Esophagus (tissue), 2 donors: ENCODE data around the gene PTTG2. TPM values are rescaled to one million over a fixed set of nuclear protein-coding genes. Genes with fewer than 3 reads are reported as not detected.

ENCODE experiments used
- H3K27ac ChIP-seq, 2 donors: one replicate each; pipeline ENCODE4 v1.5.1; 2013; ENCODE audit warnings: low read depth in 2 of 2, mild to moderate bottlenecking in 2 of 2, inconsistent platforms in 1 of 2, low read length in 1 of 2, moderate library complexity in 1 of 2
- H3K27me3 ChIP-seq, 2 donors: one replicate each; pipeline ENCODE4 v1.6.1; 2013; ENCODE audit warnings: low read length in 2 of 2, control low read depth in 1 of 2, mild to moderate bottlenecking in 1 of 2; ENCODE audit not compliant: insufficient read depth in 2 of 2, control insufficient read depth in 1 of 2
- H3K36me3 ChIP-seq, 2 donors: one replicate each; pipeline ENCODE4 v1.6.1; 2013; ENCODE audit warnings: low read length in 1 of 2; ENCODE audit not compliant: control insufficient read depth in 2 of 2, insufficient read depth in 2 of 2
- H3K4me1 ChIP-seq, 2 donors: one replicate each; pipeline ENCODE4 v1.6.1; 2013; ENCODE audit warnings: low read length in 1 of 2; ENCODE audit not compliant: control insufficient read depth in 2 of 2, insufficient read depth in 2 of 2
- H3K4me3 ChIP-seq, 2 donors: one replicate each; pipeline ENCODE4 v1.5.1; 2013; ENCODE audit warnings: low read length in 2 of 2, mild to moderate bottlenecking in 2 of 2, low read depth in 1 of 2, moderate library complexity in 1 of 2
- H3K9me3 ChIP-seq, 2 donors: one replicate each; pipeline ENCODE4 v1.6.1; 2013; ENCODE audit warnings: mild to moderate bottlenecking in 2 of 2, low read depth in 1 of 2, low read length in 1 of 2, moderate library complexity in 1 of 2; ENCODE audit not compliant: control insufficient read depth in 2 of 2, insufficient read depth in 1 of 2
- WGBS, 2 donors: extraction: QIAGEN DNeasy Blood & Tissue Kit; methylation state at CpG; one replicate each; pipeline ENCODE4 v1.1.7; 2013; 5-methylcytosine and 5-hydroxymethylcytosine counted together
- polyA plus RNA-seq, 2 donors: library from polyadenylated mRNA; stranded (reverse); fragments of 200-250 nt; gene quantifications; one replicate each; pipeline ENCODE4 v1.2.3, GENCODE V29; 2013
- donor health status: healthy with polysubstance abuse.
- donor health status: Bipolar disorder and iron deficiency.

Gene PTTG2
- polyA plus RNA-seq, 2 donors: 0.20 TPM; not detected in 1

DNA sequence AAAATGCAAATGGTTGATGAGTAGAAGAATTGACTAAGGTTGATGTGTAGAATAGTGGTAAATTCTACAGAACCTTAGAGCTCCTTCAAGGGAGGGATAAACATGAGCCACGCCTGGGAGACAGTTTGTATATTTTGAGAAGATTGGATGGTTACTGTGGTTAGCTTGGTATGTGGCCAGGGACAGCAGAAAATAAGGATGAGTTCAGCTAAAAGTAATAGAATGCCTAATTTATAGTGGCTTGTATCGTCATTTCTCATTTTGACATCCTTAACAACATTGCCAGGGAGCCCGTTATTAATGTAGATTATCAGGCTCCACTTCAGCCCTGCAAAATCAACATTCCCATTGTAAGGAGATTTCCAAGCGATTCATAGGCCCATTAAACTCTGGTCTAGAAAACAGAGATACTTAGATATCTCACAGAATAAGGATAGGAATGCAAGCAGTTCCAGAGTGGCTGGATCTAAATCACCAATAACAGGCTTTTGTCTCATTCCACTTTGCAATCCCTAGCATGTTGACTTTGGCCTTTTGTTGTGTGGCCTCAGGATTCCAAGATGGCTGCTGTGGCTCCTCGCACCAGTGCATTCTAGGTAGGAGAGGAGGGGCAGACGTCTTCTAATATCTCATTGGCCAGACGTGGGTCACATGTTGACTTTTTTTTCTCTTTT is 6.4 kb upstream of the PTTG2 start:
- H3K27me3 ChIP-seq: no peaks in the 10 kb centered on the region
- H3K9me3 ChIP-seq: no peaks in the 10 kb centered on the region
- 58 to 68% methylated on average over 7 of the region's 7 CpGs for WGBS, 2 donors
- no peak overlapping the region for H3K4me3 ChIP-seq
- H3K4me1 ChIP-seq: no peaks in the 10 kb centered on the region
- H3K36me3 ChIP-seq: no peaks in the 10 kb centered on the region
- H3K27ac ChIP-seq: no peak overlapping the region

DNA sequence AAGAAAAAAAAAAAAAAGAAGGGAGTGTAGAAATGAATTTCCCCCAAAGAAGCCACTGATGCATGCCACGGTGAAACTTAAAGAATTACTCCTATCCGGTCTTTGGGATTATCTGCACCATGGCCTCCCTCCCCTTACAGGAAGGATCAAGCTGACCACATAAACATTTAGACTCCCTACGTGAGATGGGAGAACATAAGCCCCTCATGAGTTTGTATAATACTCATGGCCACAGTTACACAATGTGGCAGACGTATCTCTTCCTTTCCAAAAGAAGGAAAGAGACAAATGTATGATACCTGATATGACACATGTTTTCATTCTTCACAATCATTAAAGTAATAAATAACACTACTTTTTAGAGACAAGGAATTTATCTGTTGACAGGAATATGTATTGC is 3.3 kb upstream of the PTTG2 start:
- Histone ChIP-seq H3K9me3 (no peaks in the 10 kb centered on the region), H3K4me1 (no peaks in the 10 kb centered on the region), H3K4me3 (no peak overlapping the region), H3K27me3 (no peaks in the 10 kb centered on the region), H3K36me3 (no peaks in the 10 kb centered on the region), H3K27ac (no peak overlapping the region)
- WGBS, 2 donors: 64 to 78% methylated on average over 4 of the region's 4 CpGs

DNA sequence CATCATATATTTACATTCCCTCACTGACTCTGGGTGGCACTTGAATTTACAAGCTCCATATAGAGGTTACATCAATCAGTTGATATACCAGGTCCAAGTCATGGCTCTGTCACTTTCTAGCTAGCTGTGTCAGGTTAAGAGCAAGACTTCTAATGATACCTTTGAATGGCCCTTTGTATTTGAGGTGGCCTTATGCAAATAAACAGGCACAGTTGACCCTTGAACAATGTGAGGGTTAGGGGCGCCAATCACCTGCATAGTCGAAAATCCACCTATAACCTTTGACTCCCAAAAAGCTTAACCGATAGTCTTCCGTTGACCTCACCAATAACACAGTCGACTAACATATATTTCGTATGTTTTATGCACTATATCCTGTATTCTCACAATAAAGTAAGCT is 1.3 kb upstream of the PTTG2 start:
- 76 to 86% methylated on average over 6 of the region's 6 CpGs for WGBS, 2 donors
- Histone ChIP-seq H3K27ac (no peak overlapping the region), H3K4me3 (no peak overlapping the region), H3K27me3 (no peaks in the 10 kb centered on the region), H3K36me3 (no peaks in the 10 kb centered on the region), H3K9me3 (no peaks in the 10 kb centered on the region), H3K4me1 (no peaks in the 10 kb centered on the region)

DNA sequence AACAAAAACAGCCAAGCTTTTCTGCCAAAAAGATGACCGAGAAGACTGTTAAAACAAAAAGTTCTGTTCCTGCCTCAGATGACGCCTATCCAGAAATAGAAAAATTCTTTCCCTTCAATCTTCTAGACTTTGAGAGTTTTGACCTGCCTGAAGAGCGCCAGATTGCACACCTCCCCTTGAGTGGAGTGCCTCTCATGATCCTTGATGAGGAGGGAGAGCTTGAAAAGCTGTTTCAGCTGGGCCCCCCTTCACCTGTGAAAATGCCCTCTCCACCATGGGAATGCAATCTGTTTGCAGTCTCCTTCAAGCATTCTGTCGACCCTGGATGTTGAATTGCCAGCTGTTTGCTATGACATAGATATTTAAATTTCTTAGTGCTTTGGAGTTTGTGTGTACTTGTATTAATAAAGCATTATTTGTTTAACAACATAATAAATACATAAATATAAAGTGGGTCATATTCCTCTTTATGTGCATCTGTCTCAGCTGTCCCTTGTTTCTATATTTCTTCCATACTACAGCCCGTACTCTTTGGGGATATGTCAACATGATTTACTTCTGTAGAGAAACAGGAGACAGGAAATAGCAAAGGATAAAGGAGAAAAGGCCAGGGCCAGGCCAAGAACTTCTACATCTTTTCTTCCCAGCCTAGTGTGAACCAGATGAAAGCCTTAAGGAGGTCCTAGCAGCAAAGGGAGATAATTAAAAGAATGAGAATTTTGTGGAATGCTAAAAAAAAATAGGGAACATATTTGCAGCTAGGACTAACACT is 667 bp downstream of the PTTG2 start:
- H3K27ac ChIP-seq: no peak overlapping the region
- no peaks in the 10 kb centered on the region for H3K9me3 ChIP-seq
- H3K36me3 ChIP-seq: no peaks in the 10 kb centered on the region
- H3K4me3 ChIP-seq: no peak overlapping the region
- H3K4me1 ChIP-seq: no peaks in the 10 kb centered on the region
- WGBS, 2 donors: 76 to 80% methylated on average over 5 of the region's 5 CpGs
- no peaks in the 10 kb centered on the region for H3K27me3 ChIP-seq

DNA sequence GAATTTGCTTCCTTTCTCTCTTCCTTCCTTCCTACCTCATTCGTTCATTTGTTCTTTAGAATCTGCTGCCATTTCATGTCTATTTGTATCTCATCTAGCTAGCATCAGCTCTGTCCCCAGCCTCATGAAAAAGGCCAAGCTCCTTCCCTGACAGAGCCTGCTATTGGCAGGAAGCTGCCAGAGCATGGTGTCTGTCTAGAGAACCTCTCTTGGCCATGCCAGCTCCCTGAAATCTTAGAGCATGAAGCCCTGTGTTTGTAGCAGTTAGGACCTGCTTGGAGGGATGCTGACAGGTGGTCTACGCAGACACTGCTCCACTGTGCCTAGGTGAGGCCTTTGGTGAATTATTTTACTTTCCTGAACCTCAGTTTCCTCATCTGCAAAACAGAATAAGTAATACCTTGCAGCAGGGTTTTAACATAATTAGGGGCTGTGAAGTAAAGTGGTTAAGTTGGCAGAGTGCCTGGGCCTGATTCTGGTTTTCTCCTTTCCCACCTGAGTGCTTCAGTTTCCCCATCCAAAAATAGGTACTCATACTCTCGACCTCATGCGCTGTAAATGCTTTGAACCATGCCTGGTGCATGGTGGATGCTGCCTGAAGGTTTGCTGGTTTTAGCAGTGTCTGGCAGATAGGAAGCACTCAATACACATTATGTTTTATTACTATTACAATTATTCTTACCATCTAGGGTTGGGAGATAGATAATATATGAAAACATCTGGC is 4.7 kb downstream of the PTTG2 start:
- Histone ChIP-seq H3K4me1 (no peaks in the 10 kb centered on the region), H3K27me3 (no peaks in the 10 kb centered on the region), H3K27ac (no peak overlapping the region), H3K9me3 (no peaks in the 10 kb centered on the region), H3K36me3 (no peaks in the 10 kb centered on the region), H3K4me3 (no peak overlapping the region)
- 90 to 91% methylated on average over 4 of the region's 4 CpGs for WGBS, 2 donors

- H3K27ac ChIP-seq: no peak overlapping the region
- no peaks in the 10 kb centered on the region for H3K36me3 ChIP-seq
- WGBS, 2 donors: 69 to 82% methylated on average over 3 of the region's 3 CpGs
- H3K9me3 ChIP-seq: no peaks in the 10 kb centered on the region
- no peak overlapping the region for H3K4me3 ChIP-seq
- peaks cover 0 to 3% of the 10 kb centered on the region in 2 donors for H3K4me1 ChIP-seq
- H3K27me3 ChIP-seq: no peaks in the 10 kb centered on the region
These were observed 5.8 kb downstream of the PTTG2 start for GRCh38 chr4:37966044-37966443.

- 49 to 50% methylated on average over 5 of the region's 5 CpGs for WGBS, 2 donors
- Histone ChIP-seq H3K36me3 (no peaks in the 10 kb centered on the region), H3K27ac (no peak overlapping the region), H3K9me3 (no peaks in the 10 kb centered on the region), H3K4me1 (peaks cover 0 to 3% of the 10 kb centered on the region in 2 donors), H3K4me3 (no peak overlapping the region), H3K27me3 (no peaks in the 10 kb centered on the region)
These were observed 7.5 kb downstream of the PTTG2 start for GRCh38 chr4:37967736-37968135.

DNA sequence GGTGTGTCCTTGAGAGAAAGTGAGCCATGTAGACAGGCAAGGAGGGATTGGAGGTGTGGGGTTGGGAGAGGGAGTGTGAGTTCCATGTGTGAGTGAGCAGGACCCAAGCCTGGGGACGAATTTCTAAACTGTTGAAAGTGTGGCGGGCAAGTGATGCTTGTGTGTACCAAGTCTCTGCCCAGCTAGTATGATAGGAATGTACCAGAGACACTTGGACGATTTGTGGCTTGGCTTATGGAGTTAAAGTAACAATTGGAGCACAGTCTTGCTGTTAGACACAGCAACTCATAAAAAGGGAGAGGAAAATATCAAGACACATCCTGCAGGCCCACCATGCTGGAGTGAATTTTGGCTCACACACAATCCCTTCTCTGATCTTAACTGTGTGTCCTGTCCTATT is 8.5 kb downstream of the PTTG2 start:
- Histone ChIP-seq H3K4me3 (no peak overlapping the region), H3K27ac (no peak overlapping the region), H3K36me3 (no peaks in the 10 kb centered on the region), H3K4me1 (peaks cover 0 to 3% of the 10 kb centered on the region in 2 donors), H3K27me3 (no peaks in the 10 kb centered on the region), H3K9me3 (no peaks in the 10 kb centered on the region)
- WGBS, 2 donors: 82% methylated on average over 3 of the region's 3 CpGs

GRCh38 chr4:37970702-37971101 is 10.5 kb downstream of the PTTG2 start:
- H3K4me1 ChIP-seq: peaks cover 0 to 3% of the 10 kb centered on the region in 2 donors
- no peaks in the 10 kb centered on the region for H3K27me3 ChIP-seq
- no peaks in the 10 kb centered on the region for H3K36me3 ChIP-seq
- H3K4me3 ChIP-seq: no peak overlapping the region
- 39 to 48% methylated on average over 1 of the region's 1 CpG for WGBS, 2 donors
- peak overlapping the region in 1 of 2 donors; percentile 68 for H3K27ac ChIP-seq
- no peaks in the 10 kb centered on the region for H3K9me3 ChIP-seq
